CD4-positive, alpha-beta T cell treated with Interleukin-6 at 100 ng/mL for 8 hours (primary cell): ENCODE results near the gene TMPRSS6.

Source experiments
- DNase-seq: peaks from one replicate; pipeline ENCODE4 v3.0.0-alpha.2; 2020; ENCODE audit warnings: mixed read lengths, low spot score

Gene TMPRSS6

DNA sequence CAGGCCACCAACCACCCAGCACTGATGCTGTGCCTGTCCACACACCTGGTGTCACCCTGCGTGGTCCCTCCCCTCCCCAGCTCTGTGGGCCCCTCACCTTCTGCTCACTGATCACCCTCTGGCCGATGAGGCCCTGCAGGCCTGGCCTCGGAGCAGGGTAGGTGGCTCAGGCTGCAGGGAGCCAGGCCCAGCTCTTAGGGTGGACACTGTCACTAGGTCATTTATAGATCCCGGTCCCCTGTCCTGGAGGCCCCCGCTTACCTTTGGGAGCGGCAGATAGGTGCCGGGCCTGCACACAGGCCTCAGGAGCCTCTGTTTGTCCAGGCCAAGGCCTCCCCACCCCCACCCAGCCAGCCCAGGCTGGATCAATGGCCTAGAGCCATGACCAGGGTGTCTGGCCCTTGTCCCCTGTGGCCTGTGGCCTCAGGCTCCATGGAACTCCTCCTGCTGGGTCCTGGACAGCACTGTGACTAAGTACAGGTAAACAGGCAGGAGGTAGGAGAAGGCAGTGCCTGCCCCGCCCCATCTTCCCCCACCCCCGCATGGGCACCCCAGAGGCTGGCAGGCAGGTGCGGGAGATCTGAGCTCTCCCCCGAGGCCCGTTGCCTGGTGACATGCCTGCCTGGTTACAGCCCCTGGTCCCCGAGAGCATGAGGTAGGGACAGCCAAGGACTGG lies at the start of gene TMPRSS6:
Gene TMPRSS6 (minus strand): TSS at position 472 of the 676 bp plus-strand sequence. CDS start 6,296 bp downstream, outside the sequence.
- DNase-seq = no peak

DNA sequence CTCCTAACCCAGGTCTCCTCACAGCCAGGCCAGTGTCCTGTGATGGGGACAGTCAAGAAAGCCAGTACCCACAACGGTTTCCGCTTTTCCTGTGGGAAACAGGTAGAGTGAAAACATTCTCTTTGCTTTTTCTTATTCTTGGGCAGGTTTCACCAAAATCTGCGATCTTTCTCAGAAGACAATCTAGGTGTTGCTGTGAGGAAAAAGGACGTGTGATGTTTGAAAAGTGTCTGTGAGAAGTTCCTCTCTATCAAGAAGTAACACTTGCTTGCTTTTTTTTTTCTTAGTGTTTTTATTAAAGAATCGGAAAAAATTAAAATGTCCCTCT lies 49.4 kb upstream of the TMPRSS6 start:
- DNase-seq = no peak

DNA sequence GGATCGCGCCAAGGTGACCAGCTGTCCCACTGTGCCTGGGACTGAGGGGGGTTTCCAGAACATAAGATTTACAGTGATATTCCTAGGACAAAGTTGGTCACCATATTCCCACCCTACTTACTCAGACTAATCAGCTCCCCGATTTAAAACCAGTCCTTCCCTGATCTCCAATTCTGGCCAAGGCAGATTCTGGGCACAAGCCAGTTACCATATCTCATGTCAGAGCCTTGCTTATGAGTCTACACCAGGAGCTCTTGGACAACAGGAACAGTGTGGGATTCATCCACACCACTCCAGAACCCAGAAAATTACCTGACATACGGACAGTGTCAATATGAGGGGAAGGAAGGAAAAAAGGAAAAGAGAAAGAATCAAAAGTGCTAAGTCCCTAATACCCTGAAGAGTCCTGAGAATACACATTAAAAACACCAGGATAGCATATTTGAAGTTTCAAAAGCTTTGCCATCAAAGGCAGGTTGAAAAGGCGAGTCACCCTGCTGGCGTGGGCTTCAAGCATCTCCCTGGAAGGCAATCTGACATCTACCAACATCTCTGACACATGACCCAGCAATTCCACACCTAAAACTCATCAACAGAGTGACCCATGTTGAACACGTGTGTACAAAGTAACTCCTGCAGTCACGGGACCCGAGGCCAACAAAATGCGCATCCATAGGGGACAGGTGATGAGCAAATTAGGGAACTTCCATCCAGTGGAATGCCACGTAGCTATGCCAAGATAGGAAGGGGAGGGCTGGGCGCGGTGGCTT lies 48.2 kb upstream of the TMPRSS6 start:
- no peak for DNase-seq

DNA sequence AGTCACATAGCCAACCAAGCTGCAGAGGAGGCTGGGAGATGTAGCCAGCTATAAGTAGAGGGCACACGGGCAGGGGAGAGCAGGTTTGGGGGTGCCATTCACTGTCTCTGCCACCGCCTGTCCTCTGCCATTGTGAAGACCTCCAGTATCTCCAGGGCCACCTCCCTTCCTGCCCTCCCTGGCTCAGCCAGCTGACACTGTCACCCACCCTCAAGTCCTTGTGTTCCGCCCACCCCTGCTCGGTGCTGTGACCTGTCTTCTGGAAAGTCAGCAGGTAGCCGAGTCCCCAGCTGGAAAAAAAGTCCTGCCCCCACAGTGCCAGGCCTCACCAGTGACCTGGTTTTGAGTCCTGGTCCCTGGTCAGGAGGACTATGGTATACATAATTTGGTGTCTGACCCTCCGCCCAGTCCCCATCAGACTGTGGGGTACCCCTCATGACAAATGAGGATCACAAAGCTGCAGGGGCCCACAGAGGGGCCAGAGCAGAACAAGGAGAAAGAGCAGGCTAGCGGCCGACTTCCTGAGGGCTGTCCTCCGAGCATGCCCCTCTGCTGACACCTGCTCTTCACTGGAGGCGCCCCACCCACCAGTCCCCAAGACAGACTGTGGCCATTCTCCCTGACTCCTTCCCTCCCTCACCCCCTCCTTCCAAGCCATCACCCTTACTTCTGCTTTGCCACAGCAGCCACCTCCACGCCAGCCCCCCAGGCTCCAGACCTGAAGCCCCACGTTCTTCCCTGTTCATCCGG lies 47.3 kb upstream of the TMPRSS6 start:
- DNase-seq = no peak

DNA sequence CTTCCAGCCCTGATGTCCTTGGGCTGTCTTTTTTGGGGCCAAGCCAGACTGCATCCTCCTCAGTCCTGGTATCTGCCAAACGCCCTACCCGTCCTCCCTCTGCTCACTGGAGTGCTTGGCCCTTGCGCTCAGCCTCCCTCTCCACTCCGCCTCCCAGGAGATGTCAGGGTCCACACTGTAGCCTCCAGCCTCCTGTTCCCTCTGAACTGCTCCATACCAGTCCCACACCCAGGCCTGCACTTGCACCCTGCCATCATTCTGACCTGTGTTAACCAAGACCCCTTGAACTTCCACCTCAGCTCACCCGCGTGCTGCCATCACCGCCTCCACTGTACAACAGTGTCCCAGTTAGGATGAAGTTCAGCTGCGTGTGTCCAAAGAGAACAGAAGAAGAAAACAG lies 46.5 kb upstream of the TMPRSS6 start:
- DNase-seq = no peak

DNA sequence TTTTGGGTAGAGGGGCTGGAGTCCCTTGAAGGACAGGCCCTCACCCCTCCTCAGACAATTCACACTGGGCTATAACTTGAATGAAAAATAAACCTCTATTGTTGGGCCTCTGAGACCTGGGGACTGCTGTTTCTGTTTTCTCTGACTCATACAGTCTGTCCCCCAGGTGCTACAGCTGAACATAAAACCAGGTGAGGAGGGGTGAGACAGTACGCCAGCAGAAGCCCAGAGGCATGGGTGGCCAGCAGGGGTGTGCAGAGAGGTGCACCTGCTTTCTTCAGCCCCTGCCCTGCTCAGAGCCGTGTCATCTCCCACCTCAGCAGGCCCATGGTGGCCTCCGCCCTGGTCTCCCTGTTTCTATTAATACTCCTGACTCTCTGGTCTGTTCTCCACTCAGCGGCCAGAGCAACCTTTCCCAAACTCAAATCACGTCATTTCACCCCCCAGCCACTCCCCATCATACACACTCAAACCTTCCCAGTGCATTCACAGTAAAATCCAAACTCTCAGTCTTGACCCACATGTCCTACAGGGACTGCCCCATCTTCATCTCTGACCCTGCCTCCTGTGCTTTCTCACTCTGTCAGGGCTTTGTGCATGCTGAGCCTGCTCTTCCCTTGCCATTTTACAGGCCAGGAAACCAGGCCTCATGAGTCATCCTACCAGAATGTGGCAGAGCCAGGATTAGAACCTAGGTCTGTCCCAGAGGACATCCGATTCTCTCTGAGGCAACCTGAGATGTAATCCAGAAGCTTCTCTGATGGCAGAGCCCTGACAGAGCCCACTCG lies 45.6 kb upstream of the TMPRSS6 start:
- no peak for DNase-seq

DNA sequence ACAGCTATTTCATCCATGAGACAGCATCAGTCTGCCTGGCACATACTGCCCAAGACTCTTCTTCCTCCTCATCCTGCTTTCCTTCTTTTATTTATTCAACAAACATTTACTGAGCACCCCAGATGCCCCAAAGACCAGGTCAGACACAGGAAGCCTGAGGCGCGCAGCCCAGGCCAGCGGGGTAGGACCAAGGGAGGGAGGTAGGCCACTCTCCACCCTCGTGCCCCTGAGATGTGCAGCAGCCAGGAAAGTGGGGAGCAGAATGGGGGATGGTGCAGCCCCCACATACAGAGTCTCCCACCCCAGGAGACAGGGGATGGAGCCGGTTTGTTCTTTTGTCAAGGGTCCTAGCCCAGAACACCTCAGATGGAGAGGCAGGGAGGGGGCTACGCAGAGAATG lies 44.4 kb upstream of the TMPRSS6 start:
- no peak for DNase-seq

DNA sequence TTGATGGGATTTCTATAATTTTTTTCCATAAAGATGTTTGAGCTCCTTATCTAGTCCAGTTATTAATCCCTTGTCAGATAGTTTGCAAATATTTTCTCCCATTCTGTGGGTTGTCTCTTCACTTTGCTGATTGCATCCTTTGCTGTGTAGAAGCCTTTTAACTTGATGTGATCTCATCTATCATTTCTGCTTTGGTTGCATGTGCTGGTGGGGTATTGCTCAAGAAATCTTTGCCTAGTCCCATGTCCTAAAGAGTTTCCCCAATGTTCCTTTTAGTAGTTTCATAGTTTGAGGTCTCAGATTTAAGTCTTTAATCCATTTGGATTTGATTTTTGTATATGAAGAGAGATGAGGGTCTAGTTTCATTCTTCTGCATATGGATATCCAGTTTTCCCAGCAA lies 41.9 kb upstream of the TMPRSS6 start:
- DNase-seq = no peak

DNA sequence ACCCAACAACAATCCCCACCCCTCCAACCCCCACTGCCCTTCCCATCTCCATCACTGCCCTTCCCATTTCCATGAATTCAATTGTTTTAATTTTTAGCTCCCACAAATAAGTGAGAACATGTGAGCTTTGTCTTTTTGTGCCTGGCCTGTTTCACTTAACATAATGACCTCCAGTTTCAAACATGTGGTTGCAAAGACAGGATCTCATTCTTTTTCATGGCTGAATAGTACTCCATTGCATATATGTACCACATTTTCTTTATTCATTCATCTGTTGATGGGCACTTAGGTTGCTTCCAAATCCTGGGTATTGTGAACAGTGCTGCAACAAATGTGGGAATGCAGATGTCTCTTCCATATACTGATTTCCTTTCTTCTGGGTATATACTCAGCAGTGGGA lies 41.2 kb upstream of the TMPRSS6 start:
- DNase-seq = no peak

DNA sequence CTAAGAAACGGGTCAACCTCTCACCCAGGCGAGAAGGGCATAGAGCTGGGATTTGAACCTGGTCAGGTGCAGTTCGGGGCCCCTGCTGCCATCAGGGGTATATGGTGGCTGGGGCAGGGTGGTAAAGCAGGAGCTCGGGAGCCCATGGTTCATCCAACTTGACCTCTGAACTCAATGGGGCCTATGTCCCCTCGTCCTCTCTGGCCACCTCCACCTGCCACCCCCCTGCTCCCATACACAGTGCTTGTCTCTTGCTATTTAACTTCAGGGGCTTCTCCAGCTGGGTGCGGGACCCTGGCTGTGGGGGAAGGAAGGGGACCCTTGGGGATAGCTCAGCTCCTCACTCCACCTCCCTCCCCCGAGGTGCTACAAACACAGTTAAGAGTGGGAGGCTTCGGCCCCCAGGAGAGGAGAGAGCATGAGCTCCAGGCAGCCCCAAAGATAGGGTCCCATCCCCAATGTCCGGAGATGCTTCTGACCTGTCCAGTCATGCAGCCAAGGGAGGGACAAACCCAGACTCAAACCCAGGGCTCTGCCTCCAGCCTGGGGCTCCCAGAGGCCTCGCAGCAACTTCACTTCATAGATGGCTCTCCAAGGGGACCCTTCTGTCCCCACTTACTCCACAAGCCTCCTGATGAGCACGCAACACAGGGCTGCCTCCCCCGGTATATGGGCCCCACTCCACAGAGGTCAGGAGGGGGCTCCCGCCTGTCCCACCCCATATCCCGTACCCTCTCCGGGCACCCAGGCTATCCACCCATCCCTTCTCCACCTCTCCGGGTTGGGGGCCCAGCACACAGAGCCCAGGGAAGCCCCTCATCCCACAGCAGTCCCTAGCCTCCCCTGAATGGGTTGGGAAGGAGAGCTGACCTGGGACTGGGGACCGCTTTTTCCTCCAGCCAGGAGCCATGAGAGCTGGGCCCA lies 39.5 kb upstream of the TMPRSS6 start:
- no peak for DNase-seq

DNA sequence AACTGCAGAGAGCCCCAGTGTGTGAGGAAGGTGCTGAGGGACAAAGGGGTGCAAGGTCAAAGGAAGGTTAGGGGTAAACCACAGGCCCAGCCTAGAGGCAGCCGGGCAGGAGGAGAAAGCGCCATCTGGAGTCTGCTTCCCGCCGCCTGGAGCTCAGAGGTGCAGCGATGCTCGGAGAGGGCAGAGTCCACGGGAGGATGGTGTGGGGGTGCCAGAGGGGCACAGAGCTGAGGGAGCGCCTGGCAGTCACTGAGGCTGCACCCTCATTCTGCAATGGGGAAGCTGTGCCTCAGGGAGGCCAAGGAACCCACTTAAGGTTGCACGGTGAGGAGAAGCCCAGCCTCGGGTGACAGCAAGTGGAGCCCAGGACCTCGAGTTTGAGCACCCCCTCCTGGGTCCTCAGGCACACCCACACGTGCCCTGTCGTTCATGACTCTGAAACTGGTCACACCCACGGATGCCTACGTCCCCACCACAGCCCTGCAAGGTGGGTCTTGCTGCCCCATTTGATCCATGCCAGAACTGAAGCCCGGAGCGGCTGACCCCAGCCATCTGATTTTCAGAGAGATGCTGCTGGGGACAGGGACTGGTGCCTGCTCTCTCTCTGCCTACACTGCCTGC lies 38.6 kb upstream of the TMPRSS6 start:
- DNase-seq = peak; percentile 37

DNA sequence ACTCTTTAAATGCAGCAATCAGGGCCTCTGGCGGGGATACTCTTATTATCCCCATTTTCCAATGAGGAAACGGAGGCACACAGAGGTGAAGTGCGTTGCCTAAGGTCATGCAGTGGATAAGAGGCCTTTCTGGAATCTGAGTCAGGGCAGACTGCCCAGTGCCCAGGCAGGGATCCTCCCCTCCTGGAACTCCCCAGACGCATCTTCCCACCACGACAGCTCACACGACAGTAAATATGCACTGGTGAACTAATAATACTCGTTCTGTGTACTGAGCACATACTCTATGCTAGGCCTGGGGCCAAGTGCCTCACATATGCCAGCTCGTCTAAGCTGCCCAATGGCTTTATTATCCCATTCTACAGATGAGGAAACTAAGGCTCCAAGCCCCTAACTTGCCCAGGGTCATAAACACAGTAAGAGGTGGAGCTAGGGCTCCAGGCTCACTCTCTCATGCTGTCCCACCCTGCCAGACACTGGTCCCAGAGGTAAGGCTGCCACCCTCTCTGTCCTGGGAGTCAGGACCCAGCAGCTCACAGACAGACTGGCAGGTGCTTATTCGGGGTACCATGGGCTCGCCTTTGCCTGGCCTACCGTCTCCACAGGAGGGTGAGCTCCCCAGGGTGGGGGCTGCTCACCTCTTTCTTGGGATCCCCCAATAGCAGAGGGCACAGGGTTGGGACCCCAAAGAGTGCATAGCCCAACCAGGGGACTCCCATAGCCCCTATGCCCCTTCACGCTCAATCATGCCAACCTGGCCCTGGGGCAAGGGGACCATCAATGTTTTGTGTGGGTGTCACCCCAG lies 37.9 kb upstream of the TMPRSS6 start:
- no peak for DNase-seq

DNA sequence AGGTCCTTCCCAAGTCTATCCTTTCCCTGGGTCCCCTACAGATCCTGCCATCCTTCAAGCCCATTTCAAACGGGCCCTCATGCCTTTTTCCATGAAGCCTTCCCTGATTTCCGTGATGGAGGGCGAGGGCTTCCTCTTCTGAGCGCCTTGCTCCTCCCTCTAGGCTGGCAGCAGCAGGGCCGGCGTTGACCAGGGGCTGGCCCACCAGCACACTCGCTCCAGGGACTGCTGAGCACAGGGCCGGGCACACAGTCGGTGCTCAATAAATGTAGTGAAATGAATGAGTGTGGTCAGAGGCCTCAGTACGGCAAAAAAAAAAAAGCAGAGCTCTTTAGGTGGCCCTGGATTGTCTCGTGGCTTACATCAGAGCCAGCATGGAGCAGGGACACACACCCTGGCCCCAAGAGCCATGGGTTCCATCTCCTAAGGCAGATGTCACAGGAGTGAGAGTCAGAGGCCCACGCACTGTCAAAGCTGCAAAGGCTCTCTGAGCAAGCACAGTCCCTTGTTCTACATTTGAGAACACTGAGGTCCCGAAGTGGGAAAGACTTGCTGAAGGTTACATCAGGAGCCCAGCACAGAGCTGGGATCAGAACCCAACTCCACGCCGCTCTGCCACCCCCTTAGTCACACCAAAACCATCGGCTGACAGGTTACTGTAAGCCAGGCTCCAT lies 37.1 kb upstream of the TMPRSS6 start:
- DNase-seq = no peak

DNA sequence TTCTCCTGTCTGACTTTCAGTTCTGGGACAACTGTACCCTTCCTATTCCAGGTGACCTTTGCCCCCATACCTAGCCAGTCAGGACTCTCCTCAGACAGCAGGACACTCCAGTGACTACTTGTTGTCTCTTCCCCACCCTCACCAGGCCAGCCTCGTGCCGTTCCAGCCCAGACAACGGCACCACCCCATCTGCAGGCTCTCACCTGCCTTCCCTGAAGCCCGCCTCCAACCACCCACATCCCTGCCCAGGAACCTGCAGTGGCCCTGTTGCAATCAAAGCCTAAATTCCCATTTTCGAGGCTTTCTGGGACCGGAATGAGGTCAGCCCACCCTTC lies 36.5 kb upstream of the TMPRSS6 start:
- no peak for DNase-seq

DNA sequence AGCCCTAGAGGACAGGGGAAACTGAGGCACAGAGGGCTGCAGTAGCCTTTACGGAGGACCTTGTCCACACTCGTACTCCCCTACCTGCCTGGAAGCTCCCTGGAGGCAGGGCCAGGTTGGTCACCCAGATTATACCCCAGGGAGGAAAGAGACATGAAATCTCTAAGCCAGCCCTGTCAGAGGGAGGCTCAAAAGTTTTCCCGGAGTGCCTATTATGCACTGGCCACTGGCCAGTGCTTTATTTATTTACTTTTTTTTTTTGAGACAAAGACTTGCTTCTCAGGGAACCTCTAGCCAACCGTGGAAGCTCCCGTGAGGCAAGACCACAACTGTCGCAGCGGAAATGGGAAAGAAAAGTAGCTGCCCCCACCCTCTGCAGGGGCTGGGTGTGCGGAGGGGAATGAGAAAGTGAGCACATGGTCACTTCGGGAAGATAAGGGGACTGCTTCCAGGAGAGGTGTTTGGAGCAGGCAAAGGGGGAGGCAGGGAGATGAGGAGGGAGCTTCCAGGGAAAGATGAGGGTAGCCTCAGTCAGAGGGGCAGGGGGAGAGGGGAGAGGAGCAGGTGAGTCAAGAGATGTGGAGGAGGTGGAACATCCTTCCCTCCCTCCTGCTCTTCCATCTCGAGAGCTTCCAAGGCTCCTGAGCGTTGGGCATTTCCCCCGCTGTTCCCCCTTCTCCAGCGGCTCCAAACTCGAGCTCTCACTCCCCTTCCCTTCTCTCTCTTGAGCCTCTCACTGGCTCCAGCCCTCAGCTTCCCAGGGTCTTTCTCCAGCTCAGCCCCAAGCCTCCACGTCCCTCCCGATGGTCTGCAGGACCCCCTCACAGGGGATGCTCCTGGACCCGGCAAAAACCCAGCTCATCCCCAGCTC lies 35.9 kb upstream of the TMPRSS6 start:
- DNase-seq = no peak

DNA sequence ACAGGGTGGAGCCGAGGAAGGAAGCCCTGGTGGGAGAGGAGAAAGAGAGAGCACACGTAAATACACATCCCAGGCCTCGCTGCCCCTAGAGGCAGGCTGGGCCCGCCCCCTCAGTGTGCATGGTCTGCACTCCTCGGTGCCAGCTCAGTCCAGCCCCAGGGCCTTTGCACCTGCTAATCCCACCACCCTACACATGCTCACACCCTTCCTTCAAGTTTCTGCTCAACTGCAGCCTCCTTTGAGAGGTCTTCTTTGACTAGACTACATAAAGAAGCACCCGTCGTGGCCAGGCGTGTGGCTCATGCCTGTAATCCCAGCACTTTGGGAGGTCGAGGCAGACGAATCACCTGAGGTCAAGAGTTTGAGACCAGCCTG lies 34.7 kb upstream of the TMPRSS6 start:
- DNase-seq = no peak

DNA sequence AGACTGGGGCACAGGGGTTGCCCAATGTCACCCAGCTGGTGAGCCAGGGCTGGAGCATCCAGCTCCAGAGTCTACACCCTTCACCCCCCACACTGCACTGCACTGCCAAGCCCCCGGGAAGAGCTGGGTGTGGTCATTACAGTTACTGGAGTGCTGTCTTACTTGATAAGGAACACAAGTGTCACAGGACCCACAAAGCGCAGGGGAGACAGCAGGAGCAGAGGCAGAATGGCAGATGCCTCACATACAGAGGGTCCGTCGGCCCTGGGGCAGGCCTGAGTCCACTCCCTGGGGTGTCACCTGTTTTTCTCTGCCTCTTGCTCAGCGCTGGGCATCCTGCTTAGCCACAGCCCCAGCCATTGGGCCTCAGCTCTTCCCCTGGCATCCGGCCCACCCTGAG lies 32.5 kb upstream of the TMPRSS6 start:
- no peak for DNase-seq

DNA sequence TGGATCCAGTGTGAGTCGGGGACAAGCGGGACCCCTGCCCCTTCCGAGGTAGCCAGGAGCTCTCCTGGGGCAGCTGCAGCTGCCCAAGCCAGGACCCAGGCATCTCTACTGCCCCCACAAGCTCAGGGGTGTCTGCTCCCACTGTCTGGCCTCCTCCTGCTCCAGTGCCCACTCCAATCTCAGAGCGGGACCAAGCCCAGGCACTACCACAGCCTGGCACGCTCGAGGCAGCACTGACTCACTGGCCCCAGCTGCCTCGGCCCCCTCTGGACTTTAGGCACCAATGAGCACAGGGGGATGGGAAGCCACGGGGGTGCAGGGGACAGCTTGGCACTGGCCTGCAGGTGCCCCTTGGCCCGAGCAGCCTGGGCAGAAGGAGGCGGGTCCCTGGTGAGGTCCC lies 32.0 kb upstream of the TMPRSS6 start:
- DNase-seq = no peak
